GM18519 (cell line): Measurements from ENCODE around the gene LRIG1.

Source experiments
- ATAC-seq: cut with Tn5 transposase; IDR thresholded peaks from one replicate; pipeline ENCODE4 v1.9.1; 2021; ENCODE audit warnings: mild to moderate bottlenecking, moderate library complexity; ENCODE audit not compliant: unreplicated experiment, low FRiP score

LRIG1 gene

GRCh38 chr3:66406831-66407610 lies 93.8 kb downstream of the LRIG1 start:
- no peak for ATAC-seq

GRCh38 chr3:66406163-66406562 lies 94.7 kb downstream of the LRIG1 start:
- no peak for ATAC-seq

- no peak for ATAC-seq
These were observed 95.1 kb downstream of the LRIG1 start for GRCh38 chr3:66405701-66406091.

- ATAC-seq, result no peak
These were observed 95.7 kb downstream of the LRIG1 start for GRCh38 chr3:66404903-66405700.

GRCh38 chr3:66404197-66404596 lies 96.6 kb downstream of the LRIG1 start:
- ATAC-seq, result no peak

- ATAC-seq, result no peak
These were observed 97.4 kb downstream of the LRIG1 start for GRCh38 chr3:66403323-66403990.

- ATAC-seq, result no peak
These were observed 98.1 kb downstream of the LRIG1 start for GRCh38 chr3:66402596-66403290.

- ATAC-seq, result no peak
These were observed 98.9 kb downstream of the LRIG1 start for GRCh38 chr3:66401675-66402491.

- ATAC-seq, result no peak
These were observed 99.7 kb downstream of the LRIG1 start for GRCh38 chr3:66401157-66401550.

GRCh38 chr3:66400411-66401156 lies 100.2 kb downstream of the LRIG1 start:
- no peak for ATAC-seq

GRCh38 chr3:66399529-66400232 lies 101.1 kb downstream of the LRIG1 start:
- ATAC-seq, result no peak

- no peak for ATAC-seq
These were observed 102.4 kb downstream of the LRIG1 start for GRCh38 chr3:66398228-66399025.

GRCh38 chr3:66397745-66398144 lies 103.1 kb downstream of the LRIG1 start:
- no peak for ATAC-seq

GRCh38 chr3:66396888-66397287 lies 103.9 kb downstream of the LRIG1 start:
- ATAC-seq, result no peak

- ATAC-seq, result no peak
These were observed 104.6 kb downstream of the LRIG1 start for GRCh38 chr3:66396161-66396760.

GRCh38 chr3:66395635-66396034 lies 105.2 kb downstream of the LRIG1 start:
- no peak for ATAC-seq

- ATAC-seq, result no peak
These were observed 106.0 kb downstream of the LRIG1 start for GRCh38 chr3:66394753-66395249.
